Hypothalamus (tissue), 51 donors: ENCODE results near the gene GCHFR.

Experiments used
- DNase-seq, 51 donors: peaks; one replicate each; lab custom pipeline; 2025; lab: John Stamatoyannopoulos, UW

The GCHFR gene

GRCh38 chr15:40754883-40755811 is 8.7 kb upstream of the GCHFR start, which contains the start of gene RMDN3:
Gene RMDN3 (minus strand): TSS chr15:40755254. CDS start chr15:40754783, 471 bp downstream.
- DNase-seq: peak in 50 of 51 donors; percentile 34 to 95 (median 82)

- DNase-seq: no peak
Measured at GRCh38 chr15:40755812-40756208, 8.1 kb upstream of the GCHFR start.

- DNase-seq: no peak
Measured at GRCh38 chr15:40756938-40757337, 6.9 kb upstream of the GCHFR start.

GRCh38 chr15:40759961-40760360 is 3.9 kb upstream of the GCHFR start:
- no peak for DNase-seq

- DNase-seq: peak in 20 of 51 donors; percentile 17 to 55 (median 26)
Measured at GRCh38 chr15:40762919-40763800, 708 bp upstream of the GCHFR start.

- peak in 1 of 51 donors; percentile 13 for DNase-seq
Measured at GRCh38 chr15:40764629-40765103, 798 bp downstream of the GCHFR start.

GRCh38 chr15:40766194-40766815 is 2.4 kb downstream of the GCHFR start:
- DNase-seq: no peak

GRCh38 chr15:40766906-40767837 is 3.3 kb downstream of the GCHFR start:
- DNase-seq: peak in 1 of 51 donors; percentile 14

- DNase-seq: no peak
Measured at GRCh38 chr15:40767838-40768500, 4.1 kb downstream of the GCHFR start.

GRCh38 chr15:40768521-40769273 is 4.8 kb downstream of the GCHFR start:
- DNase-seq: no peak

- peak in 29 of 51 donors; percentile 10 to 63 (median 39) for DNase-seq
Measured at GRCh38 chr15:40769274-40770146, 5.6 kb downstream of the GCHFR start, which contains the start of gene C15orf62. Gene C15orf62 (plus strand): TSS chr15:40769980. CDS start chr15:40770496, 516 bp downstream.

- DNase-seq: no peak
Measured at GRCh38 chr15:40770147-40770721, 6.4 kb downstream of the GCHFR start.

GRCh38 chr15:40771242-40771641 is 7.4 kb downstream of the GCHFR start:
- DNase-seq: no peak

GRCh38 chr15:40772014-40772413 is 8.1 kb downstream of the GCHFR start:
- peak in 10 of 51 donors; percentile 9 to 43 (median 14) for DNase-seq

- DNase-seq: no peak
Measured at GRCh38 chr15:40773496-40773895, 9.6 kb downstream of the GCHFR start.

GRCh38 chr15:40773902-40774301 is 10.0 kb downstream of the GCHFR start:
- no peak for DNase-seq

- peak in 1 of 51 donors; percentile 3 for DNase-seq
Measured at GRCh38 chr15:40775007-40775406, 11.1 kb downstream of the GCHFR start.
